AG10803 (cell line): Measurements from ENCODE around the gene CACNG5.
A peak's percentile ranks its signal among the peaks of the same experiment; 100 is the strongest.

ENCODE experiments used
- DNase-seq: peaks from one replicate; pipeline ENCODE4 v3.0.0; 2010; ENCODE audit warnings: low read depth
- H3K4me3 ChIP-seq: 2 replicates; pipeline ENCODE4 v1.5.1; 2011; ENCODE audit warnings: mild to moderate bottlenecking, low read length, control low read depth
- TF ChIP-seq, protein P1 (sequence below): conservative IDR thresholded peaks from 2 replicates; pipeline ENCODE4 v1.5.1; 2011; ENCODE audit warnings: mild to moderate bottlenecking, low read length, control low read depth, inconsistent platforms

The CACNG5 gene

DNA sequence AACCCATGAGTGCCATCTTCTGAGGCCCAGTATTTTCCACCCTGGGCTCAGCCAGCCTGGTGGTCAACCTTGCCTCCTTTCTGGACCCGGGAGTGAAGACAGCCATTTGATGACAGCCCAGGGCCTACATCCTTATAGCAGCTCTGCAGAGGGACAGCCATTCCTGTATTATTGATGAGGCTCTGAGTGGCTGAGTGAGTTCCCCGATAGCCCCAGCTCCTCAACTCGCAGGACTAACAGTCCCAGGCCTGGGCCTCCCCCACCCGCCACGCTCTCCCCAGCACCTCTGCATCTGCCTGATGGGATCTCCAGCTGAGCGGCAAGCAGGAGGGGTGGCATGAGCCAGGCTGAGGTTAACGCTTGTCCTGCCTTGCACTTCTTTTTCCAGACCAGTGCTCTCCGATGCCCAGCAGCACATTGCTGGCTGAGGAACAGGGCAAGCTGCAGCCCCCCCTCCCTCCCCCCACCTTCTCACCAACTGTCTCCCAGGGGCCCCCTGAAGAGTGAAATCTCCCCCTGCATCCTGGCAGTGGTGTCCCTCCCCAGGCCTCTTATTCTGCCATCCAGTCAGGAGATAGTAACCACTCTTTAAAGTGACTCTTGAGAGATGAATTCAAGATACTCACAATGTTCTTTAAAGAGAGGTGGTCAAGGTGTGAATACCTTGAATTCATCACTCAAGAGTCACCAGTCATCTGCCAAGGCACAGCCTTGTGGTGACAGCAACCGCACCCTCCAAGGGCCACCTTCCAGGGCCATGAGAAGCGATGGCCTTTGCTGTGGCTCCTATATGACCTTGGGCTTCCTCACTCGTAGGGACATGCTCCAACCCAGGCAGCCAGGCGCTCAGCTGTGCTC is 23.5 kb downstream of the CACNG5 start:
- TF ChIP-seq, protein P1, sequence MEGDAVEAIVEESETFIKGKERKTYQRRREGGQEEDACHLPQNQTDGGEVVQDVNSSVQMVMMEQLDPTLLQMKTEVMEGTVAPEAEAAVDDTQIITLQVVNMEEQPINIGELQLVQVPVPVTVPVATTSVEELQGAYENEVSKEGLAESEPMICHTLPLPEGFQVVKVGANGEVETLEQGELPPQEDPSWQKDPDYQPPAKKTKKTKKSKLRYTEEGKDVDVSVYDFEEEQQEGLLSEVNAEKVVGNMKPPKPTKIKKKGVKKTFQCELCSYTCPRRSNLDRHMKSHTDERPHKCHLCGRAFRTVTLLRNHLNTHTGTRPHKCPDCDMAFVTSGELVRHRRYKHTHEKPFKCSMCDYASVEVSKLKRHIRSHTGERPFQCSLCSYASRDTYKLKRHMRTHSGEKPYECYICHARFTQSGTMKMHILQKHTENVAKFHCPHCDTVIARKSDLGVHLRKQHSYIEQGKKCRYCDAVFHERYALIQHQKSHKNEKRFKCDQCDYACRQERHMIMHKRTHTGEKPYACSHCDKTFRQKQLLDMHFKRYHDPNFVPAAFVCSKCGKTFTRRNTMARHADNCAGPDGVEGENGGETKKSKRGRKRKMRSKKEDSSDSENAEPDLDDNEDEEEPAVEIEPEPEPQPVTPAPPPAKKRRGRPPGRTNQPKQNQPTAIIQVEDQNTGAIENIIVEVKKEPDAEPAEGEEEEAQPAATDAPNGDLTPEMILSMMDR, result no peak
- no peak for DNase-seq
- no peak overlapping the region for H3K4me3 ChIP-seq

DNA sequence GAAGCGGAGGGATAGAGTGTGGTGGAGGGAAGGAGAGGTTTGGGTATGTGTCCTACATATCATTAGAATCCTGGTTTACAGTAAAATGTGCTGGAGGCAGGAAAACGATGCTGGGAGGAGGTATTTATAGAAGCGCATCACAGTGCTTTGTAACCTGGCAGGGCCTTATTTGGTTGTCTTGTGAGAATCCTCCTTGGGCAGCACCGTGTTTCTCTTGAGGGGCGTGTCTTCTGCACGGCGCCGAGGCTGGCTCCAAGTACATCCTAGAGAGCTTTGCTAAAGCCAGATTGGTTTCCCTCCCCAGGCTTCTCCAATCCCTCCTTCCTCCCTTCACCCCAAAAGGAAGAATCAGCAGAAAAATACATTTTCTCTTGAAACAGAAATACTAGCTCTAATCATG is 24.4 kb downstream of the CACNG5 start:
- no peak overlapping the region for H3K4me3 ChIP-seq
- TF ChIP-seq, protein P1, result no peak
- no peak for DNase-seq

DNA sequence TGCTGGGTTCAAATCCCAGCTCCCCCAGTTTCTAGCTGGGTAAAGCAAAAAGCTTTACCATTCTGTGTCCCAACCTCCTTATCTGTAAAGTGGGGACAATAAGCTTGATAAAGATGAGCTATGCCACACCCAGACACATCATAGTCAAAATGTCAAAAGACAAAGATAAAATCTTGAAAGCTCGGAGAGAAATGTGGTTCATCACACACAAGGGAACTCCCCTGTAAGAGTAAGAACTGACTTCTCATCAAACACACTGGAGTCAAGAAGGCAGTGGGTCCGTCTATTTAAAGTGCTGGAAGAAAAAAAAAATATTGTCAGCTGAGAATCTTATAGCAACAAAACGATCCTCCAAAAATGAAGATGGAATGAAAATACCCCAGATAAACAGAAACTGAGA is 25.3 kb downstream of the CACNG5 start:
- DNase-seq, result no peak
- TF ChIP-seq, protein P1, result no peak
- H3K4me3 ChIP-seq, result no peak overlapping the region

DNA sequence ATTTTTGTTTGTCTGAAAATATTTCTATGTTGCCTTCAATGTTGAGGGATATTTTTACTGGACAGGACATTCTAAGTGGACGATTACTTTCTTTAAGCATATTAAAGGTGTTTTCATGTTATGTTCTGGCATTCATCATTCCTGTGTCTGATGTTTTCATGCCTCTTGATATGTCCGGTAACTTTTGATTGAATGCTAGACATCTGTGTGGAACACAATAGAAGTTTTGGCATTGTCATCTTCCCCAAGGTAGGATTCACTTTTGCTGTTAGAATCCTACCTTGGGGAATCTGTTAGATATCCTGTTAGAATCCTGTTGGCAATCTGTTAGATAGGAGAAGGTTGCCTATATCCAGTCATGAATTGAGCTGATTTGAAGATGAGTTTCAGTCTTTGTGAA is 28.9 kb downstream of the CACNG5 start:
- TF ChIP-seq, protein P1, result no peak

DNA sequence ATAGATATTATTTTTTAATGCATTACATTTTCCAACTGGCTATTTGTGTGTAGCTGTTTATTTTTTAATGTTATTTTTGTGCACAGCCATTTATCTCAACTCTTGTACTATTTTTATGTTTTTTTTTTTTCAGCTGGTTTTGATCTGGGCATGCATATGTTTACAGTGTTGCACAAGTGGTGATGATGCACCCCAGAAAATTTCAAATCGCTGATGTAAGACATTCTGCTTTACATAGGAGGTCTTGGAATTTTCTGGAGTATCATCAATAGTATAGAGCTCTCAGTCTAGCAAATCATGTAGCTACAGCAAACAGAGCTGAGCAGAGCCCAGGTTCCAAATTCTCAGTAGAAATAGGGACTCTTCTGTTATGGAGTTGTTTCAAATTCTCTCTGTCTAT is 30.2 kb downstream of the CACNG5 start:
- DNase-seq, result peak; percentile 37
- H3K4me3 ChIP-seq, result no peak overlapping the region
- TF ChIP-seq, protein P1, result no peak

More for the DNA sequence above, 28.9 kb downstream of the CACNG5 start:
- DNase-seq, result no peak
- H3K4me3 ChIP-seq, result no peak overlapping the region

DNA sequence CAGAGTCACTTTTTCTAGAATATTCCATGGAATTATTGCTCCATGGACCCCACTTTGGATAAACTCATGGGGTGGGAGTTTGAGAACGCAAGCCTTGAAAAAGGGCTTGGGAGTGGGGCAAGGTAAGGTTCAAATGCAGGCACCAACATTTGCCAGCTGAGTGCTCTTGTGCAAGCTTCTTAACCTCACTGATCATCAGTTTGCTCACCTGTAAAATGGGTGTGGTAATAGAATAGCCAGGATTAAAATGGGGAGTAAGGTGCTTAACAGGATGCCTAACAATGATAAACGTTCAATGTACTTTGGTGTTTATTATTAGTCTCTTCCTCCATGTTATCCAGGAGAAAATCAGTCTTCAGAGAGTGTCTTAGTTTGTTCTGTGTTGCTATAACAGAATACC is 39.0 kb downstream of the CACNG5 start:
- DNase-seq, result no peak
- TF ChIP-seq, protein P1, result no peak
- no peak overlapping the region for H3K4me3 ChIP-seq

DNA sequence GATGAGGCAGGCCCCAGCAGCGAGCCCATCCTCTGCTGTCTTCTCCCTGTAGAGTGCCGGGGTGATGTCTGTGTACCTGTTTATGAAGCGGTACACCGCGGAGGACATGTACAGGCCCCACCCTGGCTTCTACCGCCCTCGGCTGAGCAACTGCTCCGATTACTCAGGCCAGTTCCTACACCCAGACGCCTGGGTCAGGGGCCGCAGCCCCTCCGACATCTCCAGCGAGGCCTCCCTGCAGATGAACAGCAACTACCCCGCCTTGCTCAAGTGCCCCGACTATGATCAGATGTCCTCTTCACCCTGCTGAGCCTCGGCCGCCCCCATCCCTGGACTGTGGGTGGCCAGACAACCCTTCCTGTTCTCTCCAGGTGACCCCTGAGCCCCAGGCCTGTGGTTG is 50.0 kb downstream of the CACNG5 start:
- TF ChIP-seq, protein P1, result no peak

More for the DNA sequence above, 50.0 kb downstream of the CACNG5 start:
- no peak overlapping the region for H3K4me3 ChIP-seq
- DNase-seq, result no peak
